Measurements from ENCODE around the gene RUNX3. TPM values are rescaled to one million over a fixed set of nuclear protein-coding genes. Genes with fewer than 3 reads are reported as not detected.

The RUNX3 gene
- polyA plus RNA-seq, 12 donors, result 0.29 to 29.3 (median 0.62) TPM; not detected in 2

DNA sequence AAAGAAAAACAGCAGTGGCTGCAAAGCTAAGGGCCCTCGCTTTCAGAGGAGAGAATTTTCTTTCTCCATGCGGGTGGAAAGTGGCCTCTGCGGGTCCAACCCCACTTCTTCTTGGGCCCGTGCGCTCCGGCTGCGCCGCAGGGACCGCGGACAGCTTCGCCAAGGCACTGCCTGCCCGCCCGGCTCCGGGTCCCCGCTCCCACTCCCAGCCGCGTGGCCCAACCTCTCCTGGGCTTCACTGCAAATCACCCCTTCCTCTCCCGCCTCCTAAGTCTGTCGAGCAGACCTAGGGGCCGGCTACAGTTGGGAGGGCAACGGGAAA, 1.0 kb upstream of the RUNX3 start:
- DNase-seq, result no peak

- no peak for DNase-seq
Observed at GRCh38 chr1:24929398-24930259, 447 bp downstream of the RUNX3 start.

DNA sequence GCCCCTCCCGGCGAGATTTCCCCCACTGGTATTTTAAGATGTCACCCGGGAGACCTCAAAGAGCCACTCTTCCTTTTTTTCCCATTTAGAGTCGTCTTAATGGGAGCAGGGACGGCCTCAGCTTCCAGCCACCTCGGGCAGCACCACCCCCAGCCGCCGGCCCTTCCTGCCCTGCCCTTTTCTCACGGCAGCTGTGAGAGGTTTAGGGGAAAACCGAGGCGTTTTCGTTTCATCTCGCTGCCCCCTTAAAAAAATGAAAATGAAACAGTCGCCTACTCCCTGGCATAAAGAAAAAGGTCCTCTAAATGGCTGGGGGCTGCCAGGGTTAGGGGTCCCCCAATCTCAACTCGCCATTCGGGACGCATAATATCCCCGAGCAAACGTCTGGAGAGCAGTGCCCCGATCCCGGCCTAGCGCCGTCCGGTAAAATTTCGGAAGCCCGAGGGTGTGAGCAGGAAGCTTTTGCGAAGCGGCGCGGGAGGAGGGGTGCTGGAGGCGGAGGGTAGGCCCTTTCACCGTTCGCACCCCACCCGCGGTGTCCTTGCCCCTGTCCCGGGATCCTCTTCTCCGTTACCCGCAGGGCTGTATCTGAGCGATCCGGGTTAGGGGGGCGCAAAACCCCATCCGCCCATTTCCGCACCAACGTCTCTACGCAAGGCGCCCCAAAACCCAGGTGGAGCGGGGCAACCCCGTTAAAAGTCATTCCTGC, 1.2 kb downstream of the RUNX3 start:
- DNase-seq, result no peak

DNA sequence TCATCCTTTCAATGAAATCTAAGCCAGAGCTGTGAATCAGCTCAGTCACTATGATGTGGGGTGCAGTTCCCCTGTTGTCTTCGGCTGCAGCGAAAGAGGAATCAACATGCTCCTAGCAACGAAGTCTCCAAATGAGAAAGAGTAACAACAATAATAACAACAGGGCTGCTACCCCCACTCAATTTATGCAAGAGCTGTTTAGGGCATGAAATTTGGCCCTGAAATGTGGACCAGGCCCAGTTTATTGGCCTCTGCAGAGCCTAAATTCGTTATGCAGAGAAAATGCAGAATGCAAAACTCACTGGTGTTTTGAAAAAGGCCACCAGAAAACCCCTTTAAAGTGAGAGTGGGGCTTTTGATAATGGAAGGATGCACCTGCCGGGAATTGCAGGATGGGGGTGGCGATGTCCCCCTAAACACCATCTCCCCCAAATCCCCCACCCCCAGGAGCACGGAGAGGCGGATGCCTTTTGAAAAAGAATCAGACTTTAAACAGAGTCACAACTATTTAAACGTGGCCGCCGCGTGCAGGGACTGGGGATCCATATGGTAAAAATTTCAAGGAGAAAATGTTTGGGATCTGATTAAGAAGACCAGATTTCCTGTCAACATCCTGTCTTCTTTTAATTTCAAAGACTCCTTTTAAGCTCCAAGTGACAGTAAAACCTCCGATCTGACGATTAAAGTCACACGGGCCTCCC, 1.9 kb downstream of the RUNX3 start:
- no peak for DNase-seq

DNA sequence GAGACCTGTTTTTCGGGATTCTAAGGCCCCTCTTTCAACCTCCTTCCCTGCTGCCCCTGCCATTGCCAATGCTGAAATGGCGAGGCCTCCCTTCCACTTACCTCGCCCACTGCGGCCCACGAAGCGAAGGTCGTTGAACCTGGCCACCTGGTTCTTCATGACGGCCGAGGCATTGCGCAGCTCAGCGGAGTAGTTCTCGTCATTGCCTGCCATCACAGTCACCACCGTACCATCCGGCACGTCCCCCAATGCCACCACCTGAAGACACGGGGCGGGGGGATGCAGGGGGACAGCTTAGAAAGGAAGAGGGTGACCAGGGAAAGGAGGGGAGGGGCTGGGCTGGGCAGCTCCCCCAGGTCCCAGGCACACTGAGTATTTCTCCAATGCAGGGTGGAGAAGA, 2.6 kb downstream of the RUNX3 start:
- no peak for DNase-seq

DNA sequence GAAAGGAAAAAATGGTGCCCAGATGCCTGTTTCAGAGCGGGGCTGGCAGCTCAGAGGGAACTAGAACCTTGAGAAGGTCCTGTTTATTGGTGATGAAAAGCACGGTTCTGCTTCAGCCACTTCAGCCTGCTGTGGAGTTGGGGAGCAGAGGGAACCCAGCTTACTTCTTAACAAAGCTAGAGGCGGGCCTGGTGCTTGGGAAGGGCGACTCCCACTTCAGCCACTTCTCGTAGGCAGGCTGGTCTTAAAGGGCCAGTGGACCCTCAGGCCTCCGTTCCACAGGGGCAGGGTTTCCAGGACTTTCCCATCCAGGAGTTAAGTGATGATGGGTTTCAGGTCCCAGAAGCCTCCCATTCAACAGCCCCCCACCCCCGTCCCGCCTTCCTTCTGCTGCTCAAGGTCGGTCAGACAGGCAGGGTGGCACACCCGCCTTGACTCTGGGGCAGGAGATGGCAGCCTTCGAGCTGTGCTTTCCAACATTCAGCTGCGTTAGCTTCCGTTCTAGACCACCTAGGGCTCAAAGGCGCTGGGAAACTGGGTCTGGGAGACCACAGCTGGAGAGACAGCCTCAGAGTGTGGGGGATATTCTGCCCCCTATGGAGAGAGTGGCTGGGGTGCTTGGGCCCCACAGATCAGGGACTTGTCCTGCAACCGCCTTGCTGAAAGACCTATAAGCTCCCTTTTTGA, 3.4 kb downstream of the RUNX3 start:
- DNase-seq, result no peak

- no peak for DNase-seq
Observed at GRCh38 chr1:24925963-24926362, 4.1 kb downstream of the RUNX3 start.

- DNase-seq, result no peak
Observed at GRCh38 chr1:24925082-24925779, 4.8 kb downstream of the RUNX3 start.

DNA sequence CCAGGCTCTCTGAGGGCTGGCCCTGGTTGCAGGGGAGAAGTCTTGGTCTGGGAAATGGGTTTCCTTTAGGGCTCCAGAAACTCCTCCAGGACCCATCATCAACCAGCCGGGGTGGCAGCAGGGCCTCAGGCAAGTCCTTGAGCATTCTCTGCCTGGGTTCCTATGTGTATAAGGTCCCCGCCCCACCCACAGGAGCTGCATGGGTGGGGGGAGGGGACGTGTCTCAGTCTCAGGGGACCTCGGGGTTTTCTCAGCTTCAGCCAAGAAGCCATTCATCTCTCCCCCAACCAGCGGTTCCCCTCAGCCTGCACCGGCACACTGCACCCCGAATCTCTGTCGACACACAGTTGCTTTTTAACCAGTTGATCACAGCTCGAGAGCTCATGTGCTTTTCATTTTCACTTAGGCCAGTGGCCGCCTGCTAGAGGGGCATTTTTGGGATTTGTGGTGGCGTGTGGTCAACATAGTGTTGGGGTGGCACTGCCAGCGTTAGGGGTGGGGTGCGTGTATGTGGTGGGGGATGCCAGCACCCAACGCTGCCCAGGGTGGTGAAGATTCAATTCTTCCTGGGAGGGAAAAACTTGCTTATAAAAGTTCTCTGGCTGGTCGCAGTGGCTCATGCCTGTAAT, 6.5 kb downstream of the RUNX3 start:
- DNase-seq, result no peak

- no peak for DNase-seq
Observed at GRCh38 chr1:24921938-24922662, 8.0 kb downstream of the RUNX3 start.

GRCh38 chr1:24921412-24921811, 8.7 kb downstream of the RUNX3 start:
- no peak for DNase-seq

DNA sequence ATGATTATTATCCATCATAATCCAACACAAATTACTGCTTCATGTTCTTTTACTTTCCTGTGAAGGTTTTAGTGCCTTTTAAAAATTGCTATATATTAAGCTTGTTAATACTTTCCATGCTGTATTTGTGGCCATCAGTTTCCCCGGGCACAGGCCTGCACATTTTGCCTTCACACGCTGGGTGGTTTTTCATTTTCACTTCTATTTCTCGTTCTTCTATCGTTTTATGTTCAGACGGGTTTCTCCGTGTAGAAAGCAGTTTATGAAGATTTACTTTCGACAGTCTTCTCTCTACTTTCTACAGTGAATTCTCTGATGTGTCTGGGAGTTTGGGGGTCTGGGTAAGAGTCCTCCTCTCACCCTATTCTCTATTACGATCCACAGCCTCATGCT, 9.5 kb downstream of the RUNX3 start:
- no peak for DNase-seq

DNA sequence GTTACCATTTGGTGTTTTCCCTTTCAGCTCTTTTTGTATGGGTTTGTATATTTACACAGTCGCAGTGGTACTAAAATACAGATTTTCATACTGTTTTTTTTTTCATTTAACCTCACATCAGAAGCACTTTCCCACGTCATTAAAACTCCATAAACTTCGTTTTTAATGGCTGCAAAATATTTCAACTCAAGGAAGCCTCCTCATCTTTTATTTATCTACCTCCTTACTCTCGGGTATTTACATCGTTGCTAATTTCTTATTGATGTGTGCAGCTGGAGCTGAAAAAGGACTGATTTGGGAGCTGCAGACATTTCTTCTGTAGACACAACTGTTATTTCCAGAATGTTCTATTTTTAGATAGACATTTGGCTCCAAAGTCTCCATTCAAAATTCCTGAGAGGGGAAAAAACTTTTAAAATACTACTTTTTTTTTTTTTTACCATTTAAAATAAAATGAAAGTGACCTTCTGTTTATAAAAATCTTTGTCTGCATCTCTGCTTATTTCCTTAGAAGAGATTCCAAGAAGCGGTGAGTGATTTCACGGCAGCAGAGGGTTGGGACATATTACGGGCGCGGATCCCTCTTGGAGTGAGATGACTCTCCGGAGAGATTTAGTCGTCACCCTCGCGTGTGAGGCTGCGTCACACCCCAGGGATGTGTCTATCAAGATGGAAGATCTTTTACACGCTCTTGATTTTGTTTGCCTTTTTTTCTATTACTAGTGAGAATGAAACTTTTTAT, 10.1 kb downstream of the RUNX3 start:
- no peak for DNase-seq

- DNase-seq, result no peak
Observed at GRCh38 chr1:24918995-24919605, 11.0 kb downstream of the RUNX3 start.

DNA sequence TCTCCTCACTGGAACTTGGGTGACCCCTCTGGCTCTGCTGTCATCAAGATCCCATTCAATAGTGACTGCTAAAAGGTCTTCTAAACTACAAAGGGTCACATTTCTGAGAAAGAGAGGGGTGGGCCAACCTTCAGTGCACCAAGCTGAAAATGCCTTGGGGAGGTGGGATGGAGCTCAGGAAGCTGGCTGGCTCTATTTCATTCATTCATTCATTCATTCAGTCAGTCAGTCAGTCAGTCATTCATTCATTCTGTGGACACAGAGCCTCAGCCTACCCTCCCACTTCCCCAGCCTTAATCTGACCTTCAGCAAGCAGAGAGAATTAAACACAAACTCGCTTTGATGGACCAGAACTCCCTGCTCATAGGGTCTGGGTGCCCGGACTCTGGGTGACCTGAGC, 11.7 kb downstream of the RUNX3 start:
- no peak for DNase-seq

GRCh38 chr1:24917327-24918074, 12.6 kb downstream of the RUNX3 start:
- no peak for DNase-seq

DNA sequence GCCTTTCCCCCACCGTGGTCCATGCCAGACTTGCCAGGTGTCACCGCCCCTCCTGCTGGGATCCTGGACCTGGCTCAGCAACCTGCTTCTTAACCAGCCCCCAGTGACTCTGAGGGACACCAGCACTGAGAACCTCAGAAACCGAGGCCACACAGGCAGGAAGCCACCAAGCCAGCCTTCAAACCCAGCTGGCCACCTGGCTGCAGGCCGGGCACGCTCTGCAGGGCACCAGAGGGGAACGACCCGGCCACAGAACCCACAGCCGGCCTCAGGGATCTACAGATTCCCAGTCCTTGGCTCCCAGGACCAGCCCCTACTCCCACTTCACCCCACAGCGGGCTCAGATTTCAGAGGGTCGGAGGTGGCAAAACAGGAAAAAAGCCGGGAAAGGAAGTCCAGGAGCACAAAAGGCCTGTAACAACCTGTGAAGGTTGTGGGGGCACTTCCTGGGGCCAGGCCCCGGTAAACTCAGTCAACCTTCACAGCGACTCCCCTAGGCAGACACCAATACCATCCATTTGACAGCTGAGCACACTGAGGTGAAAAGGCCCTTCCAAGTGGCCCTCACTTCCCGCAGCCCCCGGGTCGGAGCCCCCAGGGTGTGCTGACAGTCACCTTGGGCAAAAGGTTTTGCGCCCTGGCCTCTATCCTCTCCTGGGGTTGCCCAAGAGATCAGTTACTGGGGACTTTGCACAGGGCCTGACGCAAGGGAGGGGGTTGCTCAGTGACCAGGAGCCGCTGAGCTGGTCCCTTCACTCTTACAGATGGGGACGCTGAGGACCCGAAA, 14.1 kb downstream of the RUNX3 start:
- DNase-seq, result no peak

Data from muscle of arm (tissue), 12 donors.